PC-9 (cell line): ENCODE measurements around the gene FAM90A1. TPM values are rescaled to one million over a fixed set of nuclear protein-coding genes. Genes with fewer than 3 reads are reported as not detected.
A peak's percentile ranks its signal among the peaks of the same experiment; 100 is the strongest.
"Not testable (repeated sequence)": the region's sequence is repeated elsewhere in the genome, so short reads cannot be mapped to it uniquely, and the experiment has no call there.

Source experiments
- Bru-seq: library from RNA; stranded (reverse); fragments of 400-500 nt; gene quantifications from one replicate; lab custom pipeline; 2021; lab: Mats Ljungman, UMichigan
- BruChase-seq, 2 experiments: library from RNA; stranded (reverse); fragments of 400-500 nt; gene quantifications; one replicate each; lab custom pipeline; 2021; lab: Mats Ljungman, UMichigan
- BruUV-seq: library from RNA; stranded (reverse); fragments of 400-500 nt; replicated peaks from 2 replicates; lab custom pipeline; 2021; lab: Mats Ljungman, UMichigan
- CTCF ChIA-PET: fragments of 300-600 bp; sonication (Branson Sonifier 250); formaldehyde crosslinking; loops from one replicate; lab custom pipeline; 2022; ENCODE audit warnings: antibody characterized with exemption; lab: Charles Lee
- POLR2A ChIA-PET: fragments of 300-600 bp; sonication (Branson Sonifier 250); formaldehyde crosslinking; loops from one replicate; lab custom pipeline; 2022; ENCODE audit warnings: antibody characterized with exemption; ENCODE audit not compliant: unreplicated experiment; lab: Charles Lee
- DNase-seq, 2 experiments: peaks; one replicate each; pipeline versions ENCODE4 v3.0.0 to v3.0.0-alpha.2; 2015 to 2022; ENCODE audit warnings: mixed read lengths in 1 of 2
- H2AFZ ChIP-seq: fragments of 200-600 bp; sonication (generic); 2 replicates; pipeline ENCODE4 v1.8.1; 2017; ENCODE audit warnings: antibody characterized with exemption
- H3F3A ChIP-seq: fragments of 200-600 bp; sonication (generic); 2 replicates; pipeline ENCODE4 v1.8.1; 2017; ENCODE audit warnings: antibody characterized with exemption, mild to moderate bottlenecking, low read depth; ENCODE audit not compliant: insufficient read depth
- H3K27ac ChIP-seq: fragments of 200-600 bp; sonication (generic); 2 replicates; pipeline ENCODE4 v1.6.1; 2016; ENCODE audit warnings: mixed run types
- H3K27me3 ChIP-seq: fragments of 200-600 bp; sonication (generic); 2 replicates; pipeline ENCODE4 v1.6.1; 2016; ENCODE audit warnings: low read depth, mixed run types; ENCODE audit not compliant: insufficient read depth
- H3K36me3 ChIP-seq: fragments of 200-600 bp; sonication (generic); 2 replicates; pipeline ENCODE4 v1.6.1; 2016; ENCODE audit warnings: low read depth, mixed run types
- H3K4me1 ChIP-seq: fragments of 200-600 bp; sonication (generic); replicated peaks from 2 replicates; pipeline ENCODE4 v1.6.1; 2016; ENCODE audit warnings: mixed run types; ENCODE audit not compliant: insufficient read depth
- H3K4me2 ChIP-seq: fragments of 200-600 bp; sonication (generic); 2 replicates; pipeline ENCODE4 v1.6.1; 2017; ENCODE audit warnings: mixed run types
- H3K4me3 ChIP-seq: fragments of 200-600 bp; sonication (generic); 2 replicates; pipeline ENCODE4 v1.6.1; 2016; ENCODE audit warnings: mixed run types
- H3K79me2 ChIP-seq: fragments of 200-600 bp; sonication (generic); 2 replicates; pipeline ENCODE4 v1.6.1; 2017; ENCODE audit warnings: low read depth, mixed run types
- H3K9me2 ChIP-seq: fragments of 200-600 bp; sonication (generic); 2 replicates; pipeline ENCODE4 v1.8.1; 2017; ENCODE audit warnings: mild to moderate bottlenecking; ENCODE audit not compliant: insufficient read depth
- H3K9me3 ChIP-seq: fragments of 200-600 bp; sonication (generic); 2 replicates; pipeline ENCODE4 v1.8.1; 2016; ENCODE audit warnings: low read depth; ENCODE audit not compliant: insufficient read depth
- H4K20me1 ChIP-seq: fragments of 200-600 bp; sonication (generic); 2 replicates; pipeline ENCODE4 v1.8.1; 2017; ENCODE audit not compliant: insufficient read depth
- intact Hi-C: fragments of 100-400 bp; cut with micrococcal nuclease; formaldehyde crosslinking; loops from one replicate; pipeline ENCODE4 v1.10.0; 2022; ENCODE audit not compliant: unreplicated experiment
- long read RNA-seq: library from polyadenylated mRNA; stranded (forward); transcript quantifications from one replicate; pipeline ENCODE4 v2.0.0, GENCODE V29; 2022
- total RNA-seq: library from RNA; stranded (reverse); gene quantifications from 2 replicates; pipeline ENCODE4 v1.2.3, GENCODE V29; 2021

FAM90A1 gene, protein sequence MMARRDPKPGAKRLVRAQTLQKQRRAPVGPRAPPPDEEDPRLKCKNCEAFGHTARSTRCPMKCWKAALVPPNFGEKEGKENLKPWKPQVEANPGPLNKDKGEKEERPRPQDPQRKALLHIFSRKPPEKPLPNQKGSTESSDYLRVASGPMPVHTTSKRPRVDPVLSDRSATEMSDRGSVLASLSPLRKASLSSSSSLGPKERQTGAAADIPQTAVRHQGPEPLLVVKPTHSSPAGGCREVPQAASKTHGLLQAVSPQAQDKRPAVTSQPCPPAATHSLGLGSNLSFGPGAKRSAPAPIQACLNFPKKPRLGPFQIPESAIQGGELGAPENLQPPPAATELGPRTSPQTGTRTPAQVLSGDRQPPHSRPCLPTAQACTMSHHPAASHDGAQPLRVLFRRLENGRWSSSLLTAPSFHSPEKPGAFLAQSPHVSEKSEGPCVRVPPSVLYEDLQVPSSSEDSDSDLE
- total RNA-seq (1.6 and 1.7 TPM in 2 replicates), Bru-seq, nascent RNA (percentile 27 among the genes with signal in this experiment), BruChase-seq, experiment 1, labeled RNA remaining after a 2-hour chase (percentile 31 among the genes with signal in this experiment), BruChase-seq, experiment 2, labeled RNA remaining after a 6-hour chase (percentile 30 among the genes with signal in this experiment)
- long read RNA-seq, partial matches to known transcripts, result 0 of 2 reads
- long read RNA-seq, other reads (novel, unspliced or antisense), result 2 of 2 reads

DNA sequence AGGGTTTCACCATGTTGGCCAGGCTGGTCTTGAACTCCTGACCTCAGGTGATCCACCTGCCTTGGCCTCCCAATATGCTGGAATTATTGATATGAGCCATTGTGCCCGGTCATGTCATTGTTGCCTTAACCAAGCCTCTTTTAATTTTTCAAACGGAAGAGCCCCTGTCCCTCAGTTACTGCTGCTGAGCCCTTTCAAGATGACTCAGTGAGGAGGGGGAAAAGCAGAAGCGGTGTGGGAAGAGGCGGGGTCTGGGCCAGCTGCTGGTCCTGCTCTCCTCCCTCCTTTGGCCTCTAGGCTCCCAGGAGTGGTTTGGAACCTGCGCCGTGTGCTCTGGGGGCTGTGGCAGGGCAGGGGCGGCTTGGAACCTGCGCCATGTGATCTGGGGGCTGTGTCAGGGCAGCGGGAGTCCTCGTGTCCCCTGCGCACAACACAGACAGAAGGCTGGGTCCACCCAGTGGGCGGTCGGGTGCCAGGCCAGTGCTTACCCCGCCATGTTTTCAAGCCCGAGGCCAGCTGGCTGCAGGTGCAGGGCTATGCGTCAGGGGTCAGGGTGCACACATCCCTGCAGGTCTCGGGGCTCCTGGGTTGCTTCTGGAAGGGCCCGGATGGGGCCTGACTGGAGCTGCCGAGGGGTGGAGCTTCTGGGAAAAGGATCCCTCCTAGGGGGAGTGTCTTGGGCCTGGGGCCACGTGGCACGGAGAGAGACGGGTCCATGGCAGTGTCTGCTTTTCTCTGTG is at the start of gene FAM90A1:
Gene FAM90A1 (minus strand): TSS at position 627 of the 740 bp plus-strand sequence. CDS start 2,786 bp downstream, outside the sequence.
- H4K20me1 ChIP-seq, H3K36me3 ChIP-seq, H3K9me2 ChIP-seq, H3K79me2 ChIP-seq, CTCF ChIA-PET, H3F3A ChIP-seq, intact Hi-C loops, H3K9me3 ChIP-seq, H3K4me1 ChIP-seq, BruUV-seq, H3K27me3 ChIP-seq: not testable (repeated sequence)
- Histone ChIP-seq H3K4me2 (peak within 1 kb of the TSS; percentile 73), H2AFZ (peak within 1 kb of the TSS; percentile 77), H3K4me3 (peak within 1 kb of the TSS; percentile 52), H3K27ac (peak within 1 kb of the TSS; percentile 78)
- POLR2A ChIA-PET, result interaction anchor here (0.6 to 0.7 kb wide), 2 partner anchors 108 to 299 kb away, joined by 3 to 5 read pairs; no protein-coding TSS in a partner anchor
- DNase-seq, result peak; percentile 62 to 69

DNA sequence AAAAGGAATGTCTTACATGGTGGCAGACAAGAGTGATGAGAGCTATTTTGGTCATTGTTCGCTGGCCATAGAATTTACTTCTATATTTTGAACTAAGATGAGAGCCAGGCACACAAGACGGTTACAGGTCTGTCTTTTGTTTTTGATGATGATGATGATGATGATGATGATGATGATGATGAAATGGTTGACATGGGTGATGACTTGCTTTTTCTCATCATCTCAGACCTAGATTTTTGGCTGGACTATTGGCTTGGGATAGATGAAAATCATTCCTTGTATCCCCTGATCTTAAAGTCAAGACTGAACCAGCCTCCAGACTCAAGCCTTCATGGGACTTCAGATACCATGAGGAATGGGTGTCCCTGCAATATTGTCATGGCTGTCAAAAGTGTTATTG is 49.0 kb upstream of the FAM90A1 start:
- H2AFZ ChIP-seq, H3F3A ChIP-seq, H3K36me3 ChIP-seq, CTCF ChIA-PET, DNase-seq, H3K4me1 ChIP-seq, H3K79me2 ChIP-seq, POLR2A ChIA-PET, H4K20me1 ChIP-seq, H3K9me3 ChIP-seq, BruUV-seq, intact Hi-C loops, H3K9me2 ChIP-seq, H3K4me2 ChIP-seq, H3K27ac ChIP-seq, H3K27me3 ChIP-seq, H3K4me3 ChIP-seq: not testable (repeated sequence)

DNA sequence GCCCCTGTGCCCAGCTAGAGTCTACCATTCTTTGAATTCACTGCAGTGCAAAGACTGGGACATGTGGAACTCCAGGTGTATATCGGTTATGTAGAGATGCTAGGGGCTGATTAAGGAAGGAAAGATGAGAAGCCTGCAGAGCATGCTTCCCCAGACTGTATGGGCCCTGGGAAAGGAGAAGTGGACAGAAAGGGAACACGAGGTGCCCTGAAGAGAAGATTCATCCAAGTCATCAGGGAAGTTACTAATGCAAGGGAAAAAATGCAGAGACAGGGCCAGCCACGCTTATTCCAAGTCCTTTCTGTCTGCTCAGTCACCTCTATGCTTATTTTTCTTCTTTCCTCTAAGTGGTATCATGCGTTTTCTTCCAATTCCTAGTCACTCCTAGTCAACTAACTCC is 39.3 kb upstream of the FAM90A1 start:
- H3K9me3 ChIP-seq, H3F3A ChIP-seq, intact Hi-C loops, H3K36me3 ChIP-seq, H3K9me2 ChIP-seq, H3K4me3 ChIP-seq, H3K79me2 ChIP-seq, DNase-seq, BruUV-seq, H3K4me1 ChIP-seq, H2AFZ ChIP-seq, H3K4me2 ChIP-seq, CTCF ChIA-PET, POLR2A ChIA-PET, H3K27ac ChIP-seq, H3K27me3 ChIP-seq, H4K20me1 ChIP-seq: not testable (repeated sequence)

DNA sequence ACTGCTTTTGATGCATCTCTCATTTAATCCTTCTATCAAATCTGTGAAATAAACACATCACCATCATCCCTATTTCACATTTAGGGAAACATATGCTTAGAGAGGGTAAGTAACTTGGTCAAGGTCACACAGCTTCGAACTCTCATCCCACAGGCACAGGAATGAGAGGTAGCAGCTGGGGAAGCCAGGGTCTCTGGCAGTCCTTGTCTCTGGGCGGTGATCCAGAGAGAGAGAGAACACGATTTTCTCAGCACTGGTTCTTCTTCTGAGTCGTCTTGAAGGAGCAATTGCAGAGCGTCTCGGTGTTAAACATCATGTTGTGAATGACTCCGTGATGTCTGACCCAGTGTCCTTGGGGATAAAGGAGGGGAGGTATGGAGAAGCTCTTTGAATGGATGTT is 36.8 kb upstream of the FAM90A1 start:
- intact Hi-C loops, BruUV-seq, DNase-seq, H3K4me3 ChIP-seq, H2AFZ ChIP-seq, H3K79me2 ChIP-seq, H3K9me2 ChIP-seq, H3K4me1 ChIP-seq, H3K27ac ChIP-seq, H4K20me1 ChIP-seq, H3K27me3 ChIP-seq, H3F3A ChIP-seq, H3K9me3 ChIP-seq, H3K4me2 ChIP-seq, CTCF ChIA-PET, H3K36me3 ChIP-seq: not testable (repeated sequence)
- POLR2A ChIA-PET, result interaction anchor here (0.6 kb wide), 1 partner anchor 18 kb away, joined by 4 read pairs; no protein-coding TSS in a partner anchor

DNA sequence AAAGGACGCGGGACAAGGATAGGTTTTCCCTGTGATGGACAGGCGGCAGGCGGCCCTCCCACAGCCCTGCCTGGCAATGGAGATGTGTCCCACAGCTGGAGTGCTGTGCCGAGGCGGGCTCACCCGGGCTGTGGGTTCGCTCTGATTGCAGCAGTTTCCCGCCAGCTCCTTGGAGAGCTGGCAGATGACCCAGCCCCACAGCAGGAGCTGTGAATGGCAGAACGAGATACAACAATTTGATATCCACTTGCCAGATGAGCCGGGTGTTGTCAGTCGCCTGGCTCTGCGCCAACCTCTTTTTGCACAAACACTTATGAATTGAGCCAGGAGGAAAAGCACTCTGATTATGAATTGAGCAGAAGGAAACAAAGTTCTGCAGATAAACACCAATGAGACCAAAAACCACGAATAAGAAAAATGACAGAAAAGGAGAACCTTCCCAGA is 33.7 kb upstream of the FAM90A1 start:
- H3K36me3 ChIP-seq, DNase-seq, H4K20me1 ChIP-seq, H3K27ac ChIP-seq, H3K79me2 ChIP-seq, H3K9me2 ChIP-seq, intact Hi-C loops, BruUV-seq, H3K4me2 ChIP-seq, H3F3A ChIP-seq, CTCF ChIA-PET, H3K4me3 ChIP-seq, POLR2A ChIA-PET, H3K9me3 ChIP-seq, H3K27me3 ChIP-seq, H3K4me1 ChIP-seq, H2AFZ ChIP-seq: not testable (repeated sequence)

DNA sequence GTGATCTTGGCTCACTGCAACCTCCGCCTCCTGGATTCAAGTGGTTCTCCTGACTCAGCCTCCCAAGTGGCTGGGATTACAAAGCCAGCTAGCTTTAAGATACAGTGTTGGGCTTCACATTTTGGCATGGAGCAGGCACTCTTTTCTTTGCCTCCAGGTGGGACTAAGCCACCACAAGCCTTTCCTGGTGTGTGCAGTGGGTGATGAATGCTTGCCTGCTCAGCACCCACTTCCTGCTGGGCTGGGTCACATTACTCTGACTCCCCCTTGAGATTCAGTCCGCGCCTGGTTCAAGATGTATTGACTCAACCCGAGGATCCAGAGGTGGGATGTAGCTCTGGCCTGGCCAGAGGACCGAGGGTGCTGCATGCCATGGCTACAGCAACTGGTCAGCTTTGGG is 28.9 kb upstream of the FAM90A1 start:
- H3F3A ChIP-seq, H3K79me2 ChIP-seq, H3K4me1 ChIP-seq, H3K9me2 ChIP-seq, H3K27ac ChIP-seq, H3K4me3 ChIP-seq, POLR2A ChIA-PET, BruUV-seq, H3K36me3 ChIP-seq, H2AFZ ChIP-seq, intact Hi-C loops, H3K9me3 ChIP-seq, H4K20me1 ChIP-seq, H3K4me2 ChIP-seq, DNase-seq, H3K27me3 ChIP-seq: not testable (repeated sequence)
- CTCF ChIA-PET, result interaction anchor here (0.6 kb wide), 1 partner anchor 623 kb away, joined by 3 read pairs; no protein-coding TSS in a partner anchor
